Upper lobe of right lung (tissue), 1 donor: Measurements from ENCODE around the gene FUBP3. TPM values are rescaled to one million over a fixed set of nuclear protein-coding genes. Genes with fewer than 3 reads are reported as not detected.
"Not testable (repeated sequence)": the region's sequence is repeated elsewhere in the genome, so short reads cannot be mapped to it uniquely, and the experiment has no call there.

ENCODE experiments used
- ATAC-seq: fragments of 200-7000 bp; cut with Tn5 transposase; one replicate; pipeline ENCODE4 v1.9.1; 2020; ENCODE audit warnings: mild to moderate bottlenecking, moderate library complexity
- DNase-seq: peaks from one replicate; pipeline ENCODE4 v3.0.0-alpha.2; 2020
- H3K27ac ChIP-seq: fragments of 200-600 bp; one replicate; pipeline ENCODE4 v1.8.0; 2022
- H3K27me3 ChIP-seq: fragments of 200-600 bp; one replicate; pipeline ENCODE4 v1.8.0; 2022; ENCODE audit warnings: mild to moderate bottlenecking
- H3K36me3 ChIP-seq: fragments of 200-600 bp; one replicate; pipeline ENCODE4 v1.8.0; 2022
- H3K4me1 ChIP-seq: fragments of 200-600 bp; one replicate; pipeline ENCODE4 v1.8.0; 2022
- H3K4me3 ChIP-seq: fragments of 200-600 bp; one replicate; pipeline ENCODE4 v1.8.0; 2022; ENCODE audit warnings: mild to moderate bottlenecking
- H3K9me3 ChIP-seq: fragments of 200-600 bp; one replicate; pipeline ENCODE4 v1.8.0; 2022
- CTCF ChIP-seq: fragments of 200-600 bp; IDR thresholded peaks from one replicate; pipeline ENCODE4 v1.8.0; 2022; ENCODE audit warnings: antibody characterized with exemption
- intact Hi-C: fragments of 100-400 bp; cut with DNase I; formaldehyde crosslinking; loops from one replicate; pipeline ENCODE4 v1.11.0; 2022
- total RNA-seq: library from RNA; stranded (reverse); fragmentation: NEBNext Ultra II Directional; extraction: Animal tissue kit (Norgen Biotek cat#: 25700); gene quantifications from one replicate; pipeline ENCODE4 v1.2.1, GENCODE V29; 2021
- donor health status: DM: no; HTN: yes; CAD: no; lungs with severe emphysema.

FUBP3 gene
- total RNA-seq, 1 donor from 2014 or later = 39.7 TPM

DNA sequence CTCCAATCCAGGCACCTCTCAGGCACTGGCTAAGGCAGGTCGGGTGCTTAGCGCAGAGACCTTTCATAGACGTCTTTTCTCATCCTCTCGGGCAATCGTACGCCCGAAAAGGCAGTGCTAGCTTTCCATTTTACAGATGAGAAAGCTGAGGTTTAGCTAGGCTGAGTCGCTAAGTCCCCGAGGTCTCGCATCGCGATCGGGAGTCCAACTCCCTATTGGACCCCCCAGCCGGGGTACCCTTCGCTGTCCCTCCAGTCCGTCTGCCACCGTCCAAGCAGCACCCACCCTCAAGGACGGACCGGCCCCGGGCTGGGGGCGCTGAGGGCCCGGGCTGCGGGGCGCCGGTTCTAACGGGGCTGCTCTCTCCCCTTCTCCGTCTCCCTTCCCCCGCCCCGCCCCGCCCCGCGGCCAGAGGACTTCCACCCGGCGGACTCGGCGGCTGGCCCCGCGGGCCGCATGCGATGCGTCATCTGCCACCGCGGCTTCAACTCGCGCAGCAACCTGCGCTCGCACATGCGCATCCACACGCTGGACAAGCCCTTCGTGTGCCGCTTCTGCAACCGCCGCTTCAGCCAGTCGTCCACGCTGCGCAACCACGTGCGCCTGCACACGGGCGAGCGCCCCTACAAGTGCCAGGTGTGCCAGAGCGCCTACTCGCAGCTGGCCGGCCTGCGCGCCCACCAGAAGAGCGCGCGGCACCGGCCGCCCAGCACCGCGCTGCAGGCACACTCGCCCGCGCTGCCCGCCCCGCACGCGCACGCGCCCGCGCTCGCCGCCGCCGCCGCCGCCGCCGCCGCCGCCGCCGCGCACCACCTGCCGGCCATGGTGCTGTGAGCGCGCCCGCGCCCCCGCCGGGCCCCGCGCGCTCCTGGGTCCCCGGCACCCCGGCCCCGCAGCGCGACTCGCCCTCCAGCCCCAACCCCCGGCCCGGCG, 101.7 kb downstream of the FUBP3 start:
- Histone ChIP-seq H3K4me1 (peaks cover 11% of the 10 kb centered on the region), H3K27me3 (peaks cover 6% of the 10 kb centered on the region), H3K27ac (no peak overlapping the region), H3K9me3 (no peaks in the 10 kb centered on the region), H3K36me3 (no peaks in the 10 kb centered on the region), H3K4me3 (peak overlapping the region; percentile 58)
- peak; percentile 92 for DNase-seq
- peak; percentile 83 for ATAC-seq
- TF ChIP-seq CTCF = no peak
- intact Hi-C loops = loop anchor here (5.0 kb wide), 1 partner anchor 219 kb away; no protein-coding TSS in a partner anchor

DNA sequence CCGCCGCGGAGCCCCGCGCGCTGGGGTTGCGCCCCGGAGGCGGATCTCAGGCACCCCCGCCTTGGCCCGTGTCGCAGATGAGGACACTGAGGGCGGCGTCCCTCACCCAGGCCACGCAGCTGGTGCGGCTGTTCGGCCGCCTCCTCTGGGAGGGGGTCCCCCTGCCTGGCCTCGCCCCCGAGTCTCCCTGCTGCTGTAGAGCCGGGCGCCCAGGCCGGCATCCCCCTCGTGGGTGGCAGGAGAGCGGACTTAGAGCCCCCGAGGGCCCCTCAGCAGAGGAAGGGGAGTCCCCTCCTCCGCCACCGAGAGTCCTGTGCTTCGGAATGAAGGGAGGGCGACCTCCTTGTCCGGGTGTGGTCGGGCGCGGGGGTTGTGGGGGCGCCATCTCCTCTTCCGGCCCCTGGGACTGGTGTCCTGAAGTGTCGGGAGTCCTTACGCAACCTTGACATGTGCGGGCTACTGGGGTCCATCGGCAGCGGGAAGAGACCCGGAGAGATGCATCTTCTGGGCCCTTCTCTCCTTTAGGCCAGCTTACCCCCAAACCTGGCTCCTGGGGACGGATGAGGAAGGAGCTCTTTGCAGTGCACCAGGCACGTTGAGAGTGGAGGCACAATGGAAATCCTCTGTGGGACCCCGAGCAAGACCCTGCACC, 102.5 kb downstream of the FUBP3 start:
- Histone ChIP-seq H3K9me3 (no peaks in the 10 kb centered on the region), H3K4me3 (peak overlapping the region; percentile 58), H3K27ac (no peak overlapping the region), H3K4me1 (peaks cover 11% of the 10 kb centered on the region), H3K27me3 (peaks cover 6% of the 10 kb centered on the region), H3K36me3 (no peaks in the 10 kb centered on the region)
- no peak for TF ChIP-seq CTCF
- intact Hi-C loops = loop anchor here (5.0 kb wide), 1 partner anchor 220 kb away; no protein-coding TSS in a partner anchor
- DNase-seq = no peak
- peak; percentile 2 for ATAC-seq

GRCh38 chr9:130682421-130683121, 103.2 kb downstream of the FUBP3 start:
- ATAC-seq = peak; percentile 87
- intact Hi-C loops = loop anchor here (5.0 kb wide), 1 partner anchor 220 kb away; no protein-coding TSS in a partner anchor
- no peak overlapping the region for H3K27ac ChIP-seq

DNA sequence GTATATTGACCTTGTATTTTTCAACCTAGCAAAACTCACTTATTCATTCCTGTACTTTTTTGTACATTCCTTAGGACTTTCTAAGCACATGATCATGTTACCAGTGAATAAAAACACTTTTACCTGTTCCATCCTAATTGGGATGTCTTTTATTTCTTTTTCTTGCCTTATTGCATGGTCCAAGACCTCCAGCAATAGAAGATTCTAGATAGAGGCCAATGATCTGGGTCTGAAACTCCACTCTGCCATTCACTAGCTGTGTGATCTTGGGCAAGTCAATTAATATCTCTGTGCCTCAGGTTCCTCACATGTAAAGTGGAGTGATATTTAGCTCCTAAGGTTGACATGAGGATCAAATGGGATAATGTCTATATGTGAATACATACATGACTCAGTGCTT, 105.7 kb downstream of the FUBP3 start:
- DNase-seq = no peak
- intact Hi-C loops = no loop called here
- H3K9me3 ChIP-seq = no peaks in the 10 kb centered on the region
- H3K27me3 ChIP-seq = peaks cover 6% of the 10 kb centered on the region
- peaks cover 16% of the 10 kb centered on the region for H3K4me1 ChIP-seq
- H3K36me3 ChIP-seq = no peaks in the 10 kb centered on the region
- no peak overlapping the region for H3K4me3 ChIP-seq
- no peak overlapping the region for H3K27ac ChIP-seq
- no peak for ATAC-seq
- no peak for TF ChIP-seq CTCF

More at GRCh38 chr9:130682421-130683121, 103.2 kb downstream of the FUBP3 start:
- H3K27me3 ChIP-seq = peaks cover 6% of the 10 kb centered on the region
- DNase-seq = peak; percentile 90
- H3K36me3 ChIP-seq = no peaks in the 10 kb centered on the region
- H3K4me1 ChIP-seq = peaks cover 11% of the 10 kb centered on the region
- H3K9me3 ChIP-seq = no peaks in the 10 kb centered on the region
- peak overlapping the region; percentile 58 for H3K4me3 ChIP-seq
- peak; percentile 84 for TF ChIP-seq CTCF

- H3K27me3 ChIP-seq, DNase-seq, H3K9me3 ChIP-seq, H3K27ac ChIP-seq, H3K36me3 ChIP-seq, ATAC-seq, intact Hi-C loops, H3K4me3 ChIP-seq: not testable (repeated sequence)
- peaks cover 12% of the 10 kb centered on the region for H3K4me1 ChIP-seq
Measured at GRCh38 chr9:130685945-130686344, 106.6 kb downstream of the FUBP3 start.
